HUDEP-2 (cell line): ENCODE measurements around the gene TRAPPC5.

Experiments
- DNase-seq, 76 experiments: peaks; one replicate each; lab custom pipeline; 2025; ENCODE audit not compliant: unreplicated experiment in 76 of 76; lab: John Stamatoyannopoulos, UW

TRAPPC5 gene

GRCh38 chr19:7674010-7675005 is 6.3 kb upstream of the TRAPPC5 start:
- DNase-seq, result peak in 66 of 76 experiments; percentile 26 to 80 (median 59)

GRCh38 chr19:7676376-7676775 is 4.3 kb upstream of the TRAPPC5 start:
- DNase-seq, result no peak

- DNase-seq, result no peak
These were observed 3.8 kb upstream of the TRAPPC5 start, which contains the start of gene MCEMP1 for GRCh38 chr19:7676854-7677253. TSS of gene MCEMP1 (plus strand) at chr19:7677090. CDS start at chr19:7677121, 31 bp downstream.

GRCh38 chr19:7677669-7678311 is 2.8 kb upstream of the TRAPPC5 start:
- peak in 16 of 76 experiments; percentile 6 to 33 (median 15) for DNase-seq

GRCh38 chr19:7678971-7679751 is 1.5 kb upstream of the TRAPPC5 start:
- DNase-seq, result peak in 65 of 76 experiments; percentile 22 to 80 (median 56)

GRCh38 chr19:7679771-7680605 is 645 bp upstream of the TRAPPC5 start:
- peak in 5 of 76 experiments; percentile 35 to 67 (median 54) for DNase-seq

- DNase-seq, result peak in 66 of 76 experiments; percentile 21 to 87 (median 67)
These were observed 924 bp downstream of the TRAPPC5 start for GRCh38 chr19:7681340-7682174.

GRCh38 chr19:7682175-7682855 is 1.7 kb downstream of the TRAPPC5 start:
- DNase-seq, result no peak

- DNase-seq, result no peak
These were observed 5.2 kb downstream of the TRAPPC5 start for GRCh38 chr19:7685546-7686445.

- no peak for DNase-seq
These were observed 6.5 kb downstream of the TRAPPC5 start for GRCh38 chr19:7687177-7687576.

- no peak for DNase-seq
These were observed 8.5 kb downstream of the TRAPPC5 start for GRCh38 chr19:7689165-7689564.

GRCh38 chr19:7690779-7691258 is 10.2 kb downstream of the TRAPPC5 start:
- no peak for DNase-seq

GRCh38 chr19:7691497-7691896 is 10.9 kb downstream of the TRAPPC5 start:
- no peak for DNase-seq

GRCh38 chr19:7692417-7693088 is 11.9 kb downstream of the TRAPPC5 start:
- no peak for DNase-seq

GRCh38 chr19:7694499-7694898 is 13.9 kb downstream of the TRAPPC5 start:
- no peak for DNase-seq

GRCh38 chr19:7697721-7698287 is 17.2 kb downstream of the TRAPPC5 start:
- no peak for DNase-seq
